Fibroblast of lung (primary cell): ENCODE results near the gene RBM20. TPM values are rescaled to one million over a fixed set of nuclear protein-coding genes. Genes with fewer than 3 reads are reported as not detected.

Source experiments
- DNase-seq, 2 donors: peaks; one replicate each; pipeline versions ENCODE4 v3.0.0 to v3.0.0-alpha.2; 2010; ENCODE audit warnings: low read depth in 2 of 2
- H2AFZ ChIP-seq: 2 replicates; pipeline ENCODE4 v1.5.1; 2012; ENCODE audit warnings: low read length, control low read depth, inconsistent platforms
- H3K27ac ChIP-seq: 2 replicates; pipeline ENCODE4 v1.5.1; 2011; ENCODE audit warnings: low read length, control low read depth; ENCODE audit not compliant: insufficient read depth
- H3K27me3 ChIP-seq: 2 replicates; pipeline ENCODE4 v1.5.1; 2011; ENCODE audit warnings: mild to moderate bottlenecking, low read length; ENCODE audit not compliant: control insufficient read depth, insufficient read depth
- H3K36me3 ChIP-seq: 2 replicates; pipeline ENCODE4 v1.5.1; 2011; ENCODE audit warnings: low read length; ENCODE audit not compliant: control insufficient read depth, insufficient read depth
- H3K4me1 ChIP-seq: 2 replicates; pipeline ENCODE4 v1.5.1; 2011; ENCODE audit warnings: low read length; ENCODE audit not compliant: control insufficient read depth, insufficient read depth; ENCODE audit errors: extremely low read depth
- H3K4me2 ChIP-seq: 2 replicates; pipeline ENCODE4 v1.5.1; 2011; ENCODE audit warnings: low read length, control low read depth; ENCODE audit not compliant: insufficient read depth; ENCODE audit errors: extremely low read depth
- H3K4me3 ChIP-seq, 4 experiments: fragments of 200-600 bp in 1 of 4; sonication (generic) in 1 of 4; replicated peaks in 1 of 4; 2 replicates each; pipeline ENCODE4 v1.5.1; 2011 to 2016; ENCODE audit warnings: low read length in 4 of 4, low read depth in 3 of 4, mild to moderate bottlenecking in 3 of 4, control low read depth in 2 of 4, inconsistent platforms in 1 of 4, mixed read lengths in 1 of 4; ENCODE audit not compliant: insufficient read depth in 1 of 4; ENCODE audit errors: control extremely low read depth in 1 of 4
- H3K79me2 ChIP-seq: 2 replicates; pipeline ENCODE4 v1.5.1; 2012; ENCODE audit warnings: mild to moderate bottlenecking, low read length, inconsistent platforms; ENCODE audit not compliant: control insufficient read depth, insufficient read depth
- H3K9ac ChIP-seq: 2 replicates; pipeline ENCODE4 v1.5.1; 2011; ENCODE audit warnings: mild to moderate bottlenecking, low read length, control low read depth; ENCODE audit not compliant: insufficient read depth
- H3K9me3 ChIP-seq: 2 replicates; pipeline ENCODE4 v1.5.1; 2012; ENCODE audit warnings: low read depth, low read length; ENCODE audit not compliant: control insufficient read depth, insufficient read depth
- H4K20me1 ChIP-seq: 2 replicates; pipeline ENCODE4 v1.5.1; 2011; ENCODE audit warnings: low read length; ENCODE audit not compliant: control insufficient read depth, insufficient read depth; ENCODE audit errors: extremely low read depth
- EZH2 ChIP-seq: IDR thresholded peaks from 2 replicates; pipeline ENCODE4 v1.5.1; 2012; ENCODE audit warnings: low read length, control low read depth, mild to moderate bottlenecking; ENCODE audit errors: missing control alignments
- polyA plus RNA-seq, 2 donors: library from polyadenylated mRNA; depleted of rRNA in 1 of 2; stranded (reverse) in 1 of 2; unstranded in 1 of 2; fragments of >200 nt; gene quantifications; 2 replicates each; pipeline ENCODE4 v1.2.1, GENCODE V29; 2011 to 2012; ENCODE audit warnings: missing spikeins in 1 of 2
- total RNA-seq: library from RNA; depleted of rRNA; stranded (reverse); fragments of >200 nt; gene quantifications from 2 replicates; pipeline ENCODE4 v1.2.1, GENCODE V29; 2014
- TF ChIP-seq, protein P1 (sequence below), 2 donors: IDR thresholded peaks in 1 of 2; conservative IDR thresholded peaks in 1 of 2; 1 replicate in 1 of 2; 2 replicates in 1 of 2; pipeline ENCODE4 v1.5.1; 2011 to 2012; ENCODE audit warnings: low read length in 2 of 2, control low read depth in 1 of 2, inconsistent platforms in 1 of 2, low read depth in 1 of 2, mild to moderate bottlenecking in 1 of 2

The RBM20 gene
- total and polyA plus RNA-seq, 2 donors (not counting 1 experiment from before 2014, with no cell fraction given), result under 0.01 to 0.05 TPM

DNA sequence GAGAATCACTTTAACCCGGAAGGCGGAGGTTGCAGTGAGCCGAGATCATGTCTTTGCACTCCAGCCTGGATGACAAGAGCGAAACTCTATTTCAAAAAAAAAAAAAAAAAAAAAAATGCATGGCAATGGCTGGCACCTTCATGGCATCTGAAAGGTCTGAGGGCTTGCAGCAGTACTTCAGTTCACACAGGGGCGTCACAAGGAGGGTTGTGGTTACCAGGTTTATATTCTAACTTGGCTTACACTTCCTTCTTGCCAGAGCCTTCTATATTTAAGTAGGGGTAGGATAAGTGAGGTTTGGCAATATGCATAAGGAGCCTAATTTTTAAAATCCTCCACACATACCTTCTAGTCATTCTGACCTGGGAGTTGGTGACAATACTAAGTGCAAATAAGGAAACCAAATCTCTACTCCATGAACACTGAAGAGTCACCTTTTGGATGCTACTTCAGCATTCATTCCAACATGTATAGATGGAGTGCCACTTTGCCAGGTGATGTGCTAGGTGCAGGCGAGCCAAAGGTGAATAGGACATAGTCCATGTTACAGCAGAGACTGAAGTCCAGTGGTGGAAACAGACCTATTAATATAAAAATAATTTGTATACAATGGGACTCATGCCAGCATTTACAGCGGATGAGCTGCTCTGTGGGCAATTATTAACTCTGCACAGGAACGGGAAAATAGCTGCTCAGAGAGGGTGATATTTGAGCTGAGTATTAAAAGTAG is 169.8 kb downstream of the RBM20 start:
- Histone ChIP-seq H3K9me3 (no peaks in the 10 kb centered on the region), H3K27me3 (no peaks in the 10 kb centered on the region)

DNA sequence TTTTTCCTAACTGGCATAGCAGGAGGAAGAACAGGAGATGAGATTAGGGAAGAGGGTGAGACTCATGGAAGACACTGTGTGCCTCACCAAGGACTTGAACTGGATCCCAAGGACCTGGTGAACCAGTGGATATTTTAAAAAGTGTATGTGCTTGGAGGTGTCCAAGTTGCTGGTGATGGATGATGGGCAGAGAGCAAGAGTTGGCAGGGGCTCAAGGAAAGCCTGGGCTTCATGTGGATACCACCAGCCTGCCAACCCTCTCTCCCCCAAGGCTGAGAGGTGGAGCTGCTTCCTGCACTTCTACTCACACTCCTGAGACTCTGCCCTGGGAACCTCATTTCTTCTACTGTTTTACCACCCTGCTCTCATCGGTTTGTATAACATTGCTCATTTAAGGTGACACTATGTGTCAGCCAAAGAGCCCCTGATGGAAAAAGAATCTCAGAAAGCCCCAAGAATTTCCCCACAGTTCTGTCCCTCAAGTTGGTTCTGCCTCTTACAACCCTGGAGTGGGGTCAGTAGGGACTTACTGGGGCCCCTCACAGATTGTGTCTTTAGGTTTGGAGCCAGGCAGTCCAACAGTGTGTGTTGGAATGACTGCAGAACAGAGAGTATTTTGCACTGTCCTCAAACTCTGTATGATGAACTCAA is 171.3 kb downstream of the RBM20 start:
- TF ChIP-seq, protein P1, sequence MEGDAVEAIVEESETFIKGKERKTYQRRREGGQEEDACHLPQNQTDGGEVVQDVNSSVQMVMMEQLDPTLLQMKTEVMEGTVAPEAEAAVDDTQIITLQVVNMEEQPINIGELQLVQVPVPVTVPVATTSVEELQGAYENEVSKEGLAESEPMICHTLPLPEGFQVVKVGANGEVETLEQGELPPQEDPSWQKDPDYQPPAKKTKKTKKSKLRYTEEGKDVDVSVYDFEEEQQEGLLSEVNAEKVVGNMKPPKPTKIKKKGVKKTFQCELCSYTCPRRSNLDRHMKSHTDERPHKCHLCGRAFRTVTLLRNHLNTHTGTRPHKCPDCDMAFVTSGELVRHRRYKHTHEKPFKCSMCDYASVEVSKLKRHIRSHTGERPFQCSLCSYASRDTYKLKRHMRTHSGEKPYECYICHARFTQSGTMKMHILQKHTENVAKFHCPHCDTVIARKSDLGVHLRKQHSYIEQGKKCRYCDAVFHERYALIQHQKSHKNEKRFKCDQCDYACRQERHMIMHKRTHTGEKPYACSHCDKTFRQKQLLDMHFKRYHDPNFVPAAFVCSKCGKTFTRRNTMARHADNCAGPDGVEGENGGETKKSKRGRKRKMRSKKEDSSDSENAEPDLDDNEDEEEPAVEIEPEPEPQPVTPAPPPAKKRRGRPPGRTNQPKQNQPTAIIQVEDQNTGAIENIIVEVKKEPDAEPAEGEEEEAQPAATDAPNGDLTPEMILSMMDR (conservative IDR thresholded peaks at IDR 0.05 in 1 of 2, IDR thresholded peaks at IDR 0.05 in 1 of 2; ENCODE audit: low read depth in 1 of 2, low read length in 2 of 2), result no peak
- TF ChIP-seq EZH2, result no peak
- no peaks in the 10 kb centered on the region for H3K79me2 ChIP-seq
- no peaks in the 10 kb centered on the region for H4K20me1 ChIP-seq
- no peak overlapping the region for H3K9ac ChIP-seq
- H2AFZ ChIP-seq, result no peak overlapping the region
- no peaks in the 10 kb centered on the region for H3K36me3 ChIP-seq
- H3K9me3 ChIP-seq, result no peaks in the 10 kb centered on the region
- no peak overlapping the region for H3K4me3 ChIP-seq
- no peak overlapping the region for H3K4me2 ChIP-seq
- no peaks in the 10 kb centered on the region for H3K27me3 ChIP-seq
- no peak for DNase-seq
- H3K4me1 ChIP-seq, result no peaks in the 10 kb centered on the region
- no peak overlapping the region for H3K27ac ChIP-seq

More for the DNA sequence above, 169.8 kb downstream of the RBM20 start:
- Histone ChIP-seq H3K79me2 (no peaks in the 10 kb centered on the region), H3K36me3 (no peaks in the 10 kb centered on the region), H3K27ac (no peak overlapping the region), H3K4me3 (no peak overlapping the region), H4K20me1 (no peaks in the 10 kb centered on the region), H3K4me1 (no peaks in the 10 kb centered on the region), H2AFZ (no peak overlapping the region), H3K4me2 (no peak overlapping the region), H3K9ac (no peak overlapping the region)
- DNase-seq, result no peak
- TF ChIP-seq EZH2, result no peak
- TF ChIP-seq, protein P1 (conservative IDR thresholded peaks at IDR 0.05 in 1 of 2, IDR thresholded peaks at IDR 0.05 in 1 of 2; ENCODE audit: low read depth in 1 of 2, low read length in 2 of 2), result no peak

DNA sequence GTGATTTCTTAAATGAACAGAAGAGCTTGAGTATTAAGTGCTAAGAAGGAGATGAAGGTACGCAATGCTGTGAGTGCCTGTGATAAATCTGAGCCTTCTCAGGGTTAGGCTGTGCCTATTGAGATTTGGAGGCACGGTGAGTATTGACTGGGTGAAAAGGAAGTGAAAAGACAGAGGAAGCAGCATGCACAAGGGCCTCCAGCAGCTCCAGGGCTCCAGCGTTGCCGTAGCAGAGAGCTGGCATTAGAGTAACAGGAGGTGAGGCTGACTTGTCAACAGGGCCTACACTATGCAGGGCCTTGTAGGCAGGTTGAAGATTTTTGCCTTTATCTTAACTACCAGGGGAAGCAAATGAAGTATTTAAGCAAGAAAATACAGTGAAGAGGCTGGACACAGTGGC is 173.5 kb downstream of the RBM20 start:
- Histone ChIP-seq H3K4me2 (no peak overlapping the region), H3K4me3 (no peak overlapping the region), H3K79me2 (no peaks in the 10 kb centered on the region), H3K9me3 (no peaks in the 10 kb centered on the region), H3K27me3 (no peaks in the 10 kb centered on the region), H3K27ac (no peak overlapping the region), H3K36me3 (no peaks in the 10 kb centered on the region), H3K4me1 (no peaks in the 10 kb centered on the region), H3K9ac (no peak overlapping the region), H4K20me1 (no peaks in the 10 kb centered on the region), H2AFZ (no peak overlapping the region)
- no peak for TF ChIP-seq EZH2
- TF ChIP-seq, protein P1 (conservative IDR thresholded peaks at IDR 0.05 in 1 of 2, IDR thresholded peaks at IDR 0.05 in 1 of 2; ENCODE audit: low read depth in 1 of 2, low read length in 2 of 2), result no peak
- DNase-seq, result no peak
